ENCODE measurements around the gene HIVEP3.

HIVEP3 gene

GRCh38 chr1:41528726-41529605 is 389.8 kb downstream of the HIVEP3 start:
- no peak for TF ChIP-seq ZBTB7A (IDR thresholded peaks at IDR 0.05; ENCODE audit: low read depth)
- TF ChIP-seq, protein P1, sequence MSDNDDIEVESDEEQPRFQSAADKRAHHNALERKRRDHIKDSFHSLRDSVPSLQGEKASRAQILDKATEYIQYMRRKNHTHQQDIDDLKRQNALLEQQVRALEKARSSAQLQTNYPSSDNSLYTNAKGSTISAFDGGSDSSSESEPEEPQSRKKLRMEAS (IDR thresholded peaks at IDR 0.05): no peak
- TF ChIP-seq REST (IDR thresholded peaks at IDR 0.05; ENCODE audit: low read depth): no peak
- TF ChIP-seq TAF1 (IDR thresholded peaks at IDR 0.05; ENCODE audit: low read depth): no peak
- TF ChIP-seq CREB1 (IDR thresholded peaks at IDR 0.05; ENCODE audit: low read depth): no peak
- no peak for TF ChIP-seq NFIC (IDR thresholded peaks at IDR 0.05)
- TF ChIP-seq EGR1 (IDR thresholded peaks at IDR 0.05): no peak
- no peak for TF ChIP-seq YY1 (IDR thresholded peaks at IDR 0.05; ENCODE audit: low read depth)
- no peak for TF ChIP-seq TCF12 (IDR thresholded peaks at IDR 0.05; ENCODE audit: low read depth)
- TF ChIP-seq EP300 (IDR thresholded peaks at IDR 0.05; ENCODE audit: borderline replicate concordance): no peak
- no peak for TF ChIP-seq RAD21 (IDR thresholded peaks at IDR 0.05; ENCODE audit: low read depth)
- no peak for TF ChIP-seq USF1 (IDR thresholded peaks at IDR 0.05)
- no peak for TF ChIP-seq TEAD4 (IDR thresholded peaks at IDR 0.05)
- TF ChIP-seq CEBPB (IDR thresholded peaks at IDR 0.05): no peak
- no peak for TF ChIP-seq FOXM1 (IDR thresholded peaks at IDR 0.05; ENCODE audit: borderline replicate concordance, low read depth)

DNA sequence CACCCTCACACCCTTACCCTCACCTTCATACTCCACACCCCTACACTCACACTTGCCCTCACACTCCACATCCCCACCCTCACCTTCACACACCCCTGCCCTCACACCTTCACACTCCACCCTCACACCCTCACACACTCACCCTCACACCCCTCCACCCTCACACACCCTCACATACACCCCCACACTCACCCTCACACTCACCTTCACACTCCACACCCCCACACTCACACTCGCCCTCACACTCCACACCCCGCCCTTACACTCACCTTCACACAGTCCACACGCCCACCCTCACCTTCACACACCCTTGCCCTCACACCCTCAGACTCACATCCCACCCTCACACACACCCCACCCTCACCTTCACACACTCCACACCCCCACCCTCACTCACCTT is 390.6 kb downstream of the HIVEP3 start:
- TF ChIP-seq EGR1 (IDR thresholded peaks at IDR 0.05) (no peak), TEAD4 (IDR thresholded peaks at IDR 0.05) (no peak), TCF12 (IDR thresholded peaks at IDR 0.05; ENCODE audit: low read depth) (no peak), CEBPB (IDR thresholded peaks at IDR 0.05) (no peak), EP300 (IDR thresholded peaks at IDR 0.05; ENCODE audit: borderline replicate concordance) (no peak), YY1 (IDR thresholded peaks at IDR 0.05; ENCODE audit: low read depth) (no peak), NFIC (IDR thresholded peaks at IDR 0.05) (no peak), ZBTB7A (IDR thresholded peaks at IDR 0.05; ENCODE audit: low read depth) (no peak), TAF1 (IDR thresholded peaks at IDR 0.05; ENCODE audit: low read depth) (no peak), REST (IDR thresholded peaks at IDR 0.05; ENCODE audit: low read depth) (no peak), USF1 (IDR thresholded peaks at IDR 0.05) (no peak), FOXM1 (IDR thresholded peaks at IDR 0.05; ENCODE audit: borderline replicate concordance, low read depth) (no peak), RAD21 (IDR thresholded peaks at IDR 0.05; ENCODE audit: low read depth) (no peak), CREB1 (IDR thresholded peaks at IDR 0.05; ENCODE audit: low read depth) (no peak)
- TF ChIP-seq, protein P1 (IDR thresholded peaks at IDR 0.05): no peak

DNA sequence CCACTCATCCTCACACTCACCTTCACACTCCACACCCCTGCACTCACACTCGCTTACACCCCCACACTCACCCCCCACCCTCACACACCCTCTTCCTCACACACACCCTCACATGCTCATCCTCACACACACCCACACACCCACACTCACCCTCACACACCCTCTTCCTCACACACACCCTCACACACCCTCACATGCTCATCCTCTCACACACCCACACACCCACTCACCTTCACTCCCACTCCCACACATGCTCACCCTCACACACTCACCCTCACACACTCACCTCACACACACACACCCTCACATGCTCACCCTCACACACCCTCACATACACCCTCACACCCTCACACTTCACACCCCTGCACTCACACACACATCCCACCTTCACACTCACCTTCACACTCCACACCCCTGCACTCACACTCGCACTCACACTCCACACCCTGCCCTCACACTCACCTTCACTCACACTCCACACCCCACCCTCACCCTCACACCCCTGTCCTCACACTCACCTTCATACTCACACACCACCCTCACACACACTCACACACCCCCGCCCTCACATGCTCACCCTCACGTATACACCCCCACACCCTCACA is 391.7 kb downstream of the HIVEP3 start:
- TF ChIP-seq USF1 (IDR thresholded peaks at IDR 0.05): no peak
- no peak for TF ChIP-seq REST (IDR thresholded peaks at IDR 0.05; ENCODE audit: low read depth)
- TF ChIP-seq TCF12 (IDR thresholded peaks at IDR 0.05; ENCODE audit: low read depth): no peak
- TF ChIP-seq RAD21 (IDR thresholded peaks at IDR 0.05; ENCODE audit: low read depth): no peak
- no peak for TF ChIP-seq TEAD4 (IDR thresholded peaks at IDR 0.05)
- no peak for TF ChIP-seq NFIC (IDR thresholded peaks at IDR 0.05)
- TF ChIP-seq CREB1 (IDR thresholded peaks at IDR 0.05; ENCODE audit: low read depth): no peak
- no peak for TF ChIP-seq FOXM1 (IDR thresholded peaks at IDR 0.05; ENCODE audit: borderline replicate concordance, low read depth)
